GM18505 (cell line): Measurements from ENCODE around the gene IRF4.

Source experiments
- ATAC-seq: cut with Tn5 transposase; IDR thresholded peaks from one replicate; pipeline ENCODE4 v1.9.1; 2021; ENCODE audit not compliant: unreplicated experiment
- POLR2A ChIP-seq: IDR thresholded peaks from 4 replicates; pipeline ENCODE4 v1.6.1; 2011; ENCODE audit warnings: borderline replicate concordance; ENCODE audit not compliant: insufficient read depth, insufficient read length; ENCODE audit errors: extremely low read depth

Gene IRF4

DNA sequence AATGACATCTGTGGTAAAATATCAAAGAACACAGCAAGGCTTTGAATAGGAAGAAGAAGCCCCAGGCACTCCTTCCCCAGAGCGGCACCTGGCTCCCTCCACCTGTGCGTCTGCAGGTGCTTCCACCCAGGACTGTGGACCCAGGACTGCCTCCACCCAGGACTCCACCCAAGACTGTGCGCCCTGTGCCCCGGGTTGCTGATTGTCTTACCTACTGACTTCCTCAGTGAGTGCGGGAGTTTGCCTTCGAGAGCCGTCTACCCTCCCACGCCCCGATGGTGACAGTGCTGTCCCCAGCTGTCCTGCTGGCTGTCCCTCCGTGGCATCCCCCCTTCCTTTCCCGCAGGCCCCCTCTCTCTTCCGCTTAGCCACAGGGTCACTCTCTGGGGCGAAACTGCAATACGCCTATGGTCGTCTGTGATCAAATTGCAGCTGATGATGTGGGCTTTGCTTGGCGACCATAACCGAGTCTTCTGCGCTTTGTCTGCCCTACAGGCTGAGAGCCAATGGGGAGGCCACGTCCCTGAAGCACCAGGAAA is 52.1 kb downstream of the IRF4 start:
- TF ChIP-seq POLR2A: no peak
- ATAC-seq: no peak

DNA sequence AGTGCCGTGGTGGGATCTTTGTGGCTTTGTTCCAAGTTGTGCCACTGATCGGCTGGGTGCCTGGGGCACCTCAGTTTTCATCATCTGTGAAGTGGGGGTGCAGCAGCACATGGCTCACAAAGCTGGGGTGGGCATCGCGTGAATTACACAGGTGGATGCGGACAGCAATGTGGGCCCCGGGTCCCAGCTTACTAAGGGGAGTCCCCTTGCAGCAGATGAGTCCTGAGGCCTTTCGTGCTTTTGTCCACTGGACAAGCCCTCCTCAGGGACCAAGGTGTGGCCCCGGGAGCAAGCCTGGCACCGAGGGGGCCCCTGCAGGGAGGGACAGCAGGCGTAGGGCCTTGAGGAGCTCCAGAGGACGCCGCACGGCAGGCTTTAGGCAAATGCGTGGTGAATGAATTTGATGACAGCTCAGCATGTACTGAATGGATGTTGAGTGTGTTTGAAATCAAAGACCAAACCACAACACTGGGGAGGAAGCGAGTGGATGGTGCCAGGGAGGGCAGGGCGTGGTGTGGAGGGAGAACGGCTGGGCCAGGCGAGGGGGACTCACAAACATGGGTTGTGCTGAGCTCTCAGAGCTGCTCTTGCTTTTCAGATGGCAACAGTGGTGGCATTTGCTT is 53.2 kb downstream of the IRF4 start:
- no peak for ATAC-seq
- no peak for TF ChIP-seq POLR2A

- no peak for ATAC-seq
- no peak for TF ChIP-seq POLR2A
Observed at GRCh38 chr6:445571-446417, 54.2 kb downstream of the IRF4 start.

DNA sequence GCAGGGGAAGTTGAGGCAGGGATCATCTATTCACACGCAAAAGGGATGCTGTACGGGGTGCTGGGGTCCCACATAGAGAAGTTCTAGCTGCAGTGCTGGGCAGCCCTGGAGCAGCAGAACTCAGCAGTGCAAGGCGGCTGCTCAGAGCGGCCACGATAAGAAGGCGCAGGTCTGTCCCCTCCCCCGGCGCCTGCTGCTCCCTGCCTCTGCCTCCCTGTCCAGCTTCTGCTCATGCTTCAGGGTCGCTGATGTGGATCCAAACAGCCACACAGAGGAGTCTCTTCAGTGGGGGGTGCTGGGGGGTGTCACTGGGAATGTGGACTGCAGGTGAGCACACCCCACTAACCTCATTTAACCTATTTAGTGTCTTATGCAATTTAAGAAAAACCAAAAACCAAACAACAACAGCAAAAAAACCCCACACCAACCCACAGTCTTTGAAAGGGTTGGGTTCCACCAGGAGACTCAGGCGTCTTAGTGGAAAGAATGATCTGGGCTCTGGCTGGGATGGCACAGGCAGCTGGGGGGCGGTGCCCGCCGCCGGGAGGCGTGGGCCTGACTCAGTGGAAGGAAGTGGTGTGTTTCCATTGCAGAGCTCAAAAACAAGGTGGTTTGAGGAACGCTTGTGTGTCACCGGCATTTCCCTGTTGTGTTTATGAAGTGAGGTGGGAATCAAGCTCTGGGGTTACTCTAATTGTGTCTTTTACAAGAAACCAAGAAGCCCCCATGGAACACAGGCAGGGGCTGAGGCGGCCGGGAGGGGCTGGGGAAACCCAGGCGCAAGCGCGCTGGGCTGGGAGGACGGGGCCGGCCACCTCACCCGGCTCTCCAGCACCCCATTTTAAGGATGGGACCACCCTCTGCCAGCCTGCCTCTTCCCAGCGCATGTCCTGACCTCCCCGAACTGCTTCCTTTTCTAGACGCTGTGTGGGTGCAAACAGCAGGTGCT is 55.1 kb downstream of the IRF4 start:
- ATAC-seq: no peak
- no peak for TF ChIP-seq POLR2A

- no peak for ATAC-seq
- no peak for TF ChIP-seq POLR2A
Observed at GRCh38 chr6:447381-448165, 56.0 kb downstream of the IRF4 start.

GRCh38 chr6:448296-449056 is 56.9 kb downstream of the IRF4 start:
- TF ChIP-seq POLR2A: no peak
- ATAC-seq: no peak

DNA sequence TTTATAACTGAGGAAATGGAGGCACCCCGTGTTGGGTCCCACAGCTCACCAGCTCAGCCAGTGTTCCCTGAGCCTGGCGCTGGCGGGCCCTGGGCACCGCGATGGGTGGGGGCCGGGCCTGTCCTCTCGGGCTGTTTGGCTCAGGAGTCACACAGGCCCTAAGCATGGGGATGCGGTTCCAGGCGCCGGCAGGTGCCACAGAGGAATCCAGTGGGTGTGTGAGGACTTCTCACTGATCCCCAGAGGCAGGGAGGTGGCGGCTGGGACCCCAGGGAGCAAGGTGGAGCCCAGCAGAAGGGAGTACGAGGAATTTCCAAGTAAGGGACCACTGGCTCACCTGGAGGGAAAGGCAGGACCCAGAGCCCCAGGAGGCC is 57.5 kb downstream of the IRF4 start:
- TF ChIP-seq POLR2A: no peak
- no peak for ATAC-seq

GRCh38 chr6:449486-450419 is 58.2 kb downstream of the IRF4 start:
- ATAC-seq: no peak
- TF ChIP-seq POLR2A: no peak

DNA sequence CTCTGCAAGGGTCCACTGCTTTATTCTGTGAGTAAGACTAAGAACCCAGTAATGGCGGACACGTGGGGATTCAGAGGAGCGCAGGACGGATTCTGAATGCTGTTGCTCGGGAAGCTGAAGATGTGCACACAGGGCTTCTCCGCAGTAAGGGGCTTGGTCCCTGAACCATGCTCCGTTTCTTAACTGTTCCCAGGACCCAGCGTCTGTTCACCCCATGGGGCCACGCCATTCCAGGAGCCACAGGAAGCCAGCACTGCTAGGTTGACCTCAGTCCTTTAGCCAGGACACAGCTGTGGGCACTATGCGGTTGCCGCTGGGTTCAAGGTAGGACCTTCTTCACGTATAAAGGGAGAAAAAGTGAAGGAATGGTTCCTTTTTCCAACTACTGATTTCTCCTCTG is 59.8 kb downstream of the IRF4 start:
- no peak for TF ChIP-seq POLR2A
- no peak for ATAC-seq

DNA sequence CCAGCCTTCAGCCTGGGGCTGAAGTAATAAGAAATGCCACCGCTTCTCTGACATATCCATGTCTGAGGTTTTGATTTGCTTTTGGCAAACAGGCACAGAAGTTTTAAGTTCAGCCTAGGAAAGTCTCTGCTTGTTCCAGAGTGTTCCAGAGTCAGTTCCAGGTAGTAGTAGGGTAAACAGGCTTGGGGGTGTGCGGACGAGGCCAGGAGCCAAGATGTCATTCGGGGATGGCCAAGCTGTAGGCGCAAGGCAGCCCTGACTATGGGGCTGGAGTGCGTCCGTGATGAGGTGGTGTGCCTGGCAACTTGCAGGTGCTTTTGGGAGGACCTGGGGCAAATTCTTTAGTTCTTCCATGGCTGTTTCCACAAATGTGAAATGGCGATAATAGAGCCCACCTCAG is 60.3 kb downstream of the IRF4 start:
- TF ChIP-seq POLR2A: no peak
- no peak for ATAC-seq
